Suppressor macrophage treated with lipopolysaccharide for 4 hours (primary cell): ENCODE results near the gene BMPER.

ENCODE experiments used
- DNase-seq: peaks from one replicate; pipeline ENCODE4 v3.0.0-alpha.2; 2020

The BMPER gene

GRCh38 chr7:34191771-34192479 is 286.6 kb downstream of the BMPER start:
- no peak for DNase-seq

GRCh38 chr7:34192906-34193305 is 287.6 kb downstream of the BMPER start:
- DNase-seq: no peak

GRCh38 chr7:34198231-34198641 is 292.9 kb downstream of the BMPER start:
- no peak for DNase-seq
